Measurements from ENCODE around the gene C13orf46.

- TF ChIP-seq NRF1 (conservative IDR thresholded peaks at IDR 0.05; ENCODE audit: low read depth, low read length) = no peak
- TF ChIP-seq, protein P1, sequence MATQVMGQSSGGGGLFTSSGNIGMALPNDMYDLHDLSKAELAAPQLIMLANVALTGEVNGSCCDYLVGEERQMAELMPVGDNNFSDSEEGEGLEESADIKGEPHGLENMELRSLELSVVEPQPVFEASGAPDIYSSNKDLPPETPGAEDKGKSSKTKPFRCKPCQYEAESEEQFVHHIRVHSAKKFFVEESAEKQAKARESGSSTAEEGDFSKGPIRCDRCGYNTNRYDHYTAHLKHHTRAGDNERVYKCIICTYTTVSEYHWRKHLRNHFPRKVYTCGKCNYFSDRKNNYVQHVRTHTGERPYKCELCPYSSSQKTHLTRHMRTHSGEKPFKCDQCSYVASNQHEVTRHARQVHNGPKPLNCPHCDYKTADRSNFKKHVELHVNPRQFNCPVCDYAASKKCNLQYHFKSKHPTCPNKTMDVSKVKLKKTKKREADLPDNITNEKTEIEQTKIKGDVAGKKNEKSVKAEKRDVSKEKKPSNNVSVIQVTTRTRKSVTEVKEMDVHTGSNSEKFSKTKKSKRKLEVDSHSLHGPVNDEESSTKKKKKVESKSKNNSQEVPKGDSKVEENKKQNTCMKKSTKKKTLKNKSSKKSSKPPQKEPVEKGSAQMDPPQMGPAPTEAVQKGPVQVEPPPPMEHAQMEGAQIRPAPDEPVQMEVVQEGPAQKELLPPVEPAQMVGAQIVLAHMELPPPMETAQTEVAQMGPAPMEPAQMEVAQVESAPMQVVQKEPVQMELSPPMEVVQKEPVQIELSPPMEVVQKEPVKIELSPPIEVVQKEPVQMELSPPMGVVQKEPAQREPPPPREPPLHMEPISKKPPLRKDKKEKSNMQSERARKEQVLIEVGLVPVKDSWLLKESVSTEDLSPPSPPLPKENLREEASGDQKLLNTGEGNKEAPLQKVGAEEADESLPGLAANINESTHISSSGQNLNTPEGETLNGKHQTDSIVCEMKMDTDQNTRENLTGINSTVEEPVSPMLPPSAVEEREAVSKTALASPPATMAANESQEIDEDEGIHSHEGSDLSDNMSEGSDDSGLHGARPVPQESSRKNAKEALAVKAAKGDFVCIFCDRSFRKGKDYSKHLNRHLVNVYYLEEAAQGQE (IDR thresholded peaks at IDR 0.05; ENCODE audit: low read depth, low read length) = no peak
- no peak for TF ChIP-seq HSF1 (IDR thresholded peaks at IDR 0.05; ENCODE audit: low read depth, low read length)
- no peak for TF ChIP-seq TCF7 (IDR thresholded peaks at IDR 0.05; ENCODE audit: borderline replicate concordance)
- no peak for TF ChIP-seq RCOR1 (conservative IDR thresholded peaks at IDR 0.05; ENCODE audit: low read depth, low read length)
- no peak for TF ChIP-seq FOXM1 (IDR thresholded peaks at IDR 0.05; ENCODE audit: low read depth, low read length)
Observed at GRCh38 chr13:113953561-113953960, 20.3 kb downstream of the C13orf46 start.
